ENCODE measurements around the gene LSM2. TPM values are rescaled to one million over a fixed set of nuclear protein-coding genes. Genes with fewer than 3 reads are reported as not detected.

Gene LSM2
- total and polyA plus RNA-seq, 9 of the 15 experiments (the other 6 are each of a cell fraction or from before 2014, with no cell fraction given): 154 to 407 (median 223) TPM

GRCh38 chr6:31806470-31807272, at the start of gene LSM2 (continued):
- TF ChIP-seq ARNT (IDR thresholded peaks at IDR 0.05) (peak in 1 of 2 experiments; percentile 39; a peak in 2 of 4 replicates), HNRNPL (IDR thresholded peaks at IDR 0.05; ENCODE audit: low read depth, low read length) (peak; percentile 98), HLTF (IDR thresholded peaks at IDR 0.05) (peak; percentile 76; the same call in 1 of the 2 replicates), ZNF780A (CRISPR knock-in tag; IDR thresholded peaks at IDR 0.05) (no peak), ZBTB9 (CRISPR knock-in tag; IDR thresholded peaks at IDR 0.05) (peak; percentile 81; the same call in 1 of the 2 replicates), HEY1 (CRISPR knock-in tag; IDR thresholded peaks at IDR 0.05; ENCODE audit: borderline replicate concordance) (no peak; the same call in 1 of the 2 replicates), ARID1B (IDR thresholded peaks at IDR 0.05) (no peak), NR3C1 (CRISPR knock-in tag; IDR thresholded peaks at IDR 0.05) (no peak), SFPQ (IDR thresholded peaks at IDR 0.05; ENCODE audit: low read depth, low read length) (no peak), HIVEP1 (CRISPR knock-in tag; IDR thresholded peaks at IDR 0.05) (no peak), ZFP36 (IDR thresholded peaks at IDR 0.05; ENCODE audit: low read depth, low read length, partially characterized antibody) (no peak), EHMT2 (IDR thresholded peaks at IDR 0.05) (no peak), SIRT6 (IDR thresholded peaks at IDR 0.05; ENCODE audit: low read depth, low read length) (no peak), PYGO2 (tag; IDR thresholded peaks at IDR 0.05) (no peak), DLX4 (CRISPR knock-in tag; IDR thresholded peaks at IDR 0.05) (no peak), KLF16 (IDR thresholded peaks at IDR 0.05) (no peak), ZNF384 (IDR thresholded peaks at IDR 0.05; ENCODE audit: low read depth, low read length) (no peak; the same call in 1 of the 2 replicates), RBM14 (IDR thresholded peaks at IDR 0.05; ENCODE audit: borderline replicate concordance, insufficient read depth, low read depth, low read length) (peak; percentile 95; the same call in 1 of the 2 replicates), IRF9 (tag; IDR thresholded peaks at IDR 0.05) (no peak), CREB5 (CRISPR knock-in tag; IDR thresholded peaks at IDR 0.05) (no peak), ZSCAN29 (IDR thresholded peaks at IDR 0.05) (no peak; the same call in 1 of the 2 replicates), TGIF2 (CRISPR knock-in tag; IDR thresholded peaks at IDR 0.05) (no peak), FUS (optimal IDR thresholded peaks at IDR 0.05; ENCODE audit: low read depth, low read length) (peak; percentile 56)
